B cell (primary cell): ENCODE results near the gene CYB5D1. TPM values are rescaled to one million over a fixed set of nuclear protein-coding genes. Genes with fewer than 3 reads are reported as not detected.
A peak's percentile ranks its signal among the peaks of the same experiment; 100 is the strongest.

Experiments used
- ATAC-seq: fragments of 200-7000 bp; cut with Tn5 transposase; one replicate; pipeline ENCODE4 v1.10.0; 2021; ENCODE audit warnings: low read depth, mild to moderate bottlenecking, moderate number of reproducible peaks, moderate library complexity
- CTCF ChIA-PET: fragments of 350-600 bp; sonication (Branson Sonifier 250); formaldehyde crosslinking; loops from one replicate; lab custom pipeline; 2021; ENCODE audit warnings: antibody characterized with exemption, inconsistent platforms; lab: Charles Lee
- POLR2A ChIA-PET: fragments of 350-600 bp; sonication (Branson Sonifier 250); formaldehyde crosslinking; loops from one replicate; lab custom pipeline; 2021; ENCODE audit warnings: antibody characterized with exemption; lab: Charles Lee
- DNase-seq: peaks from one replicate; pipeline ENCODE4 v3.0.0; 2013
- H2AFZ ChIP-seq: 2 replicates; pipeline ENCODE4 v1.6.1; 2012; ENCODE audit warnings: mild to moderate bottlenecking, low read depth, low read length; ENCODE audit not compliant: insufficient read depth, poor library complexity, severe bottlenecking
- H3K27ac ChIP-seq, 2 donors: 1 replicate in 1 of 2; 2 replicates in 1 of 2; pipeline ENCODE4 v1.5.1; 2012 to 2013; ENCODE audit warnings: low read length in 2 of 2, mild to moderate bottlenecking in 2 of 2, moderate library complexity in 1 of 2
- H3K27me3 ChIP-seq, 4 experiments: fragments of 200-600 bp in 1 of 4; sonication (generic) in 1 of 4; replicated peaks in 1 of 4; 1 replicate in 2 of 4; 2 replicates in 2 of 4; pipeline versions ENCODE4 v1.6.1 to v1.7.0; 2013 to 2016; ENCODE audit warnings: low read length in 3 of 4, mild to moderate bottlenecking in 2 of 4, mixed read lengths in 1 of 4, moderate library complexity in 1 of 4; ENCODE audit not compliant: insufficient read depth in 4 of 4, control insufficient read depth in 3 of 4; ENCODE audit errors: control extremely low read depth in 1 of 4
- H3K36me3 ChIP-seq, 2 experiments: replicated peaks in 1 of 2; 1 replicate in 1 of 2; 2 replicates in 1 of 2; pipeline versions ENCODE4 v1.6.1 to v1.7.1; 2013; ENCODE audit warnings: low read length in 1 of 2; ENCODE audit not compliant: insufficient read depth in 2 of 2, control insufficient read depth in 1 of 2; ENCODE audit errors: control extremely low read depth in 1 of 2, extremely low read depth in 1 of 2
- H3K4me1 ChIP-seq, 2 donors: fragments of 200-600 bp in 1 of 2; sonication (generic) in 1 of 2; 1 replicate in 1 of 2; 2 replicates in 1 of 2; pipeline versions ENCODE4 v1.5.1 to v1.6.1; 2013 to 2017; ENCODE audit warnings: low read length in 2 of 2; ENCODE audit not compliant: control insufficient read depth in 2 of 2, insufficient read depth in 2 of 2
- H3K4me2 ChIP-seq: replicated peaks from 2 replicates; pipeline ENCODE3; 2012; ENCODE audit warnings: mild to moderate bottlenecking, low read depth, low read length; ENCODE audit not compliant: poor library complexity, severe bottlenecking
- H3K4me3 ChIP-seq, 5 experiments: fragments of 200-600 bp in 1 of 5; sonication (generic) in 1 of 5; 1 replicate in 3 of 5; 2 replicates in 2 of 5; pipeline versions ENCODE4 v1.5.1 to v1.7.0; 2011 to 2016; ENCODE audit warnings: low read length in 4 of 5, mild to moderate bottlenecking in 4 of 5, low read depth in 2 of 5, control low read depth in 1 of 5, moderate library complexity in 1 of 5; ENCODE audit not compliant: insufficient read depth in 1 of 5; ENCODE audit errors: control extremely low read depth in 1 of 5, extremely low read depth in 1 of 5
- H3K79me2 ChIP-seq: fragments of 200-600 bp; sonication (generic); one replicate; pipeline ENCODE4 v1.6.0; 2016; ENCODE audit warnings: low read length; ENCODE audit not compliant: control insufficient read depth, insufficient read depth
- H3K9ac ChIP-seq: fragments of 200-600 bp; sonication (generic); 2 replicates; pipeline ENCODE4 v1.6.1; 2017; ENCODE audit warnings: mild to moderate bottlenecking, low read length, moderate library complexity
- H3K9me3 ChIP-seq, 3 donors: one replicate each; pipeline versions ENCODE4 v1.6.1 to v1.7.1; 2013; ENCODE audit warnings: low read length in 2 of 3; ENCODE audit not compliant: control insufficient read depth in 2 of 3, insufficient read depth in 1 of 3; ENCODE audit errors: control extremely low read depth in 1 of 3
- H4K20me1 ChIP-seq: 2 replicates; pipeline ENCODE4 v1.6.0; 2012; ENCODE audit warnings: mild to moderate bottlenecking, low read length; ENCODE audit not compliant: insufficient read depth, control insufficient read depth, poor library complexity, severe bottlenecking
- H3K27ac Mint-ChIP-seq: one replicate; pipeline ENCODE4 v1.8.0; 2021; ENCODE audit warnings: mixed read lengths
- H3K27me3 Mint-ChIP-seq: one replicate; pipeline ENCODE4 v1.8.0; 2021; ENCODE audit warnings: mixed read lengths
- H3K4me1 Mint-ChIP-seq: one replicate; pipeline ENCODE4 v1.8.0; 2021; ENCODE audit warnings: mixed read lengths
- H3K4me3 Mint-ChIP-seq: one replicate; pipeline ENCODE4 v1.8.0; 2021; ENCODE audit warnings: mixed read lengths
- H3K9me3 Mint-ChIP-seq: one replicate; pipeline ENCODE4 v1.8.0; 2022; ENCODE audit warnings: mixed read lengths; ENCODE audit not compliant: insufficient read depth
- EZH2 ChIP-seq: IDR thresholded peaks from 2 replicates; pipeline ENCODE4 v1.6.1; 2012; ENCODE audit warnings: borderline replicate concordance, low read depth, mild to moderate bottlenecking, moderate library complexity, low read length; ENCODE audit not compliant: insufficient read depth, poor library complexity, severe bottlenecking
- WGBS: methylation state at CpG from one replicate; pipeline ENCODE4 v1.1.5; 2013; ENCODE audit warnings: missing lambda C conversion rate; ENCODE audit not compliant: insufficient coverage; 5-methylcytosine and 5-hydroxymethylcytosine counted together
- intact Hi-C: fragments of 100-400 bp; cut with micrococcal nuclease; formaldehyde crosslinking; loops from one replicate; pipeline ENCODE4 v1.10.0; 2022
- polyA plus RNA-seq: library from polyadenylated mRNA; depleted of rRNA; stranded (reverse); fragments of >200 nt; gene quantifications from 2 replicates; pipeline ENCODE4 v1.2.3, GENCODE V29; 2012
- total RNA-seq, 2 donors: library from RNA; stranded (reverse); fragments of 120-200 nt in 1 of 2; gene quantifications; 1 replicate in 1 of 2; 2 replicates in 1 of 2; pipeline versions ENCODE4 v1.2.3 to v1.2.4, GENCODE V29; 2013 to 2022
- TF ChIP-seq, protein P1 (sequence below): fragments of 200-600 bp; IDR thresholded peaks from one replicate; pipeline ENCODE4 v1.8.0; 2022; ENCODE audit warnings: antibody characterized with exemption, mild to moderate bottlenecking

Gene CYB5D1
- total and polyA plus RNA-seq, 2 donors (not counting 1 experiment from before 2014, with no cell fraction given), result 6.3 to 10.2 TPM

DNA sequence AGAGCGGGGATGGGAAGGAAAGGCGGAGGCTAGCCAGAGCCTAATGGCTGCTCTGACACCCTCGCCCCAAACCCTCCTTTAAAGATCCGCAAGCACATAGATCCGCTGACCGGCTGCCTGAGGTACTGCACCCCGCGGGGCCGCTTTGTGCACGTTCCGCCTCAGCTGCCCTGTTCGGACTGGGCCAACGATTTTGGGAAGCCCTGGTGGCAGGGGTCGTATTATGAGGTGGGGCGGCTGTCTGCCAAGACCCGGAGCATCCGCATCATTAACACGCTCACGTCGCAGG, 663 bp downstream of the CYB5D1 start:
- peak overlapping the region; percentile 83 for H3K4me2 ChIP-seq
- ChIA-PET POLR2A (no interaction called here), CTCF (interaction anchor here (0.5 to 8.1 kb wide), 5 partner anchors 26 to 1704 kb away, joined by 3 to 144 read pairs (median 4); no protein-coding TSS in a partner anchor)
- peaks cover 10% of the 10 kb centered on the region for H4K20me1 ChIP-seq
- H3K27me3 Mint-ChIP-seq, result no peaks in the 10 kb centered on the region
- peaks cover 9% of the 10 kb centered on the region for H3K79me2 ChIP-seq
- no peaks in the 10 kb centered on the region for H3K9me3 ChIP-seq
- 78% methylated on average over 17 of the region's 20 CpGs for WGBS
- H2AFZ ChIP-seq, result peak overlapping the region; percentile 87
- H3K4me1 Mint-ChIP-seq, result peaks cover 8% of the 10 kb centered on the region
- H3K4me3 Mint-ChIP-seq, result no peak overlapping the region
- peak overlapping the region; percentile 85 to 90 for H3K27ac ChIP-seq
- TF ChIP-seq, protein P1, sequence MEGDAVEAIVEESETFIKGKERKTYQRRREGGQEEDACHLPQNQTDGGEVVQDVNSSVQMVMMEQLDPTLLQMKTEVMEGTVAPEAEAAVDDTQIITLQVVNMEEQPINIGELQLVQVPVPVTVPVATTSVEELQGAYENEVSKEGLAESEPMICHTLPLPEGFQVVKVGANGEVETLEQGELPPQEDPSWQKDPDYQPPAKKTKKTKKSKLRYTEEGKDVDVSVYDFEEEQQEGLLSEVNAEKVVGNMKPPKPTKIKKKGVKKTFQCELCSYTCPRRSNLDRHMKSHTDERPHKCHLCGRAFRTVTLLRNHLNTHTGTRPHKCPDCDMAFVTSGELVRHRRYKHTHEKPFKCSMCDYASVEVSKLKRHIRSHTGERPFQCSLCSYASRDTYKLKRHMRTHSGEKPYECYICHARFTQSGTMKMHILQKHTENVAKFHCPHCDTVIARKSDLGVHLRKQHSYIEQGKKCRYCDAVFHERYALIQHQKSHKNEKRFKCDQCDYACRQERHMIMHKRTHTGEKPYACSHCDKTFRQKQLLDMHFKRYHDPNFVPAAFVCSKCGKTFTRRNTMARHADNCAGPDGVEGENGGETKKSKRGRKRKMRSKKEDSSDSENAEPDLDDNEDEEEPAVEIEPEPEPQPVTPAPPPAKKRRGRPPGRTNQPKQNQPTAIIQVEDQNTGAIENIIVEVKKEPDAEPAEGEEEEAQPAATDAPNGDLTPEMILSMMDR, result no peak
- TF ChIP-seq EZH2, result no peak
- H3K27me3 ChIP-seq, result no peaks in the 10 kb centered on the region
- H3K4me1 ChIP-seq, result peaks cover 20 to 36% of the 10 kb centered on the region in 2 donors
- intact Hi-C loops, result loop anchor here (5.0 kb wide), 4 partner anchors 59 to 606 kb away; partner anchors contain the start of genes CTDNEP1, ELP5, RNF227 and TP53
- ATAC-seq (no peak), DNase-seq (peak; percentile 73)
- H3K36me3 ChIP-seq, result peaks cover 0 to under 1% of the 10 kb centered on the region in 2 experiments
- no peaks in the 10 kb centered on the region for H3K9me3 Mint-ChIP-seq
- peak overlapping the region; percentile 57 to 92 (median 85) for H3K4me3 ChIP-seq
- peak overlapping the region; percentile 66 for H3K27ac Mint-ChIP-seq
- peak overlapping the region; percentile 82 for H3K9ac ChIP-seq

DNA sequence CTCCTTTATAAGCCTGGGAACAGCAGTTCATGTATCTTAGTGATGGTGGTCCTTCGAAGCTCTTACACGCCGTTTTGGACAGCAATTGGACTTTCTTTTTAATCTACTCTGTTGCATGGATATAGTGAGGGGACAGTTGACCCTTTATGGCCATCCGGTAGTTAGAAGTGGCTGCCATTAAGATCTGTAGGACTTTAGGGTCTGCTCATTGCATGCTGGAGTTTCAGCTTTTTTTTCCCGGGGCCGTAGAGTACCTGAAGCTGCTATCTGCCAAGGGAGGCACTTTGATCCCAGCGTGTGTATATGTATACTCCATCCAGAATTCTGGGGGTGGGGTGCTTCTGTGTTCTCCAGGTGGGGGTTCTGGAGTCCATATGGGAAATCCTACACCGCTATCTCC, 1.2 kb downstream of the CYB5D1 start:
- DNase-seq (peak; percentile 34), ATAC-seq (no peak)
- H2AFZ ChIP-seq, result no peak overlapping the region
- H3K9me3 Mint-ChIP-seq, result no peaks in the 10 kb centered on the region
- no peak overlapping the region for H3K27ac ChIP-seq
- H3K27me3 ChIP-seq, result no peaks in the 10 kb centered on the region
- no peak overlapping the region for H3K4me3 ChIP-seq
- peaks cover 20 to 36% of the 10 kb centered on the region in 2 donors for H3K4me1 ChIP-seq
- H4K20me1 ChIP-seq, result peaks cover 10% of the 10 kb centered on the region
- H3K4me1 Mint-ChIP-seq, result peaks cover 8% of the 10 kb centered on the region
- H3K36me3 ChIP-seq, result peaks cover 1 to 4% of the 10 kb centered on the region in 2 experiments
- ChIA-PET CTCF (interaction anchor here (0.5 to 8.6 kb wide), 8 partner anchors 26 to 1703 kb away, joined by 3 to 144 read pairs (median 4); partner anchors contain the start of gene RNF227), POLR2A (no interaction called here)
- peak overlapping the region; percentile 66 for H3K27ac Mint-ChIP-seq
- H3K27me3 Mint-ChIP-seq, result no peaks in the 10 kb centered on the region
- no peak overlapping the region for H3K9ac ChIP-seq
- TF ChIP-seq, protein P1, result no peak
- TF ChIP-seq EZH2, result no peak
- peaks cover 9% of the 10 kb centered on the region for H3K79me2 ChIP-seq
- 90% methylated on average over 6 of the region's 8 CpGs for WGBS
- H3K9me3 ChIP-seq, result no peaks in the 10 kb centered on the region
- H3K4me2 ChIP-seq, result no peak overlapping the region
- intact Hi-C loops, result loop anchor here (5.0 kb wide), 4 partner anchors 58 to 607 kb away; partner anchors contain the start of genes CTDNEP1, ELP5, RNF227 and TP53
- H3K4me3 Mint-ChIP-seq, result no peak overlapping the region
